Astrocyte of the cerebellum (primary cell): ENCODE data around the gene NEURL1.

Experiments
- DNase-seq: peaks from one replicate; pipeline ENCODE4 v3.0.0-alpha.2; 2011; ENCODE audit warnings: low read depth
- H3K4me3 ChIP-seq: 2 replicates; pipeline ENCODE4 v1.5.1; 2011; ENCODE audit warnings: mild to moderate bottlenecking, low read depth, low read length, moderate library complexity
- in situ Hi-C: cut with HindIII; loops from 2 replicates; pipeline ENCODE4 v1.10.0; 2017; ENCODE audit warnings: low sequenced_read_pairs
- TF ChIP-seq, protein P1 (sequence below): IDR thresholded peaks from 2 replicates; pipeline ENCODE4 v1.5.1; 2012; ENCODE audit warnings: low read length, low read depth, moderate library complexity, mild to moderate bottlenecking; ENCODE audit errors: missing control alignments

The NEURL1 gene

DNA sequence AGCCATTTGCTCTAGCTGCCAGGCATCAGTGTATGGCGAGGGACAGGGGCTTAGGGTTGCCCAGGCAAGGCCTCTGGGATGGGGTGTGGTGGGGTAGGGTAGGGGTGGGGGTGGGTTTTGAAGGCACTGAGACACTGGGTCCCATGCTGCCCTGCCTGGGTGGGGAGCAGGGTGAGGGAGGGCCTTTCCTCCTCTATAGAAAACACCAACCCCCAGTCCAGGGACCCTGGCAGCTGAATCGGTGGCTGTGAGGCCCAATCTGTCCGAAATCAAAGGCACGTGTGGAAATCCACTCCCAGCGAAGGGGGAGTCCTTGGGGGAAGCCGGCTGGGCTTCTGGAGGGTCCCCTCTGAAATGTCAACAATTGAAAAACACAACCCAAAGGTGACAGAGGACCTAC lies 106.4 kb downstream of the NEURL1 start:
- in situ Hi-C loops = loop anchor here (10.0 to 25.0 kb wide), 2 partner anchors 85 to 262 kb away; partner anchors contain the start of gene SH3PXD2A
- TF ChIP-seq, protein P1, sequence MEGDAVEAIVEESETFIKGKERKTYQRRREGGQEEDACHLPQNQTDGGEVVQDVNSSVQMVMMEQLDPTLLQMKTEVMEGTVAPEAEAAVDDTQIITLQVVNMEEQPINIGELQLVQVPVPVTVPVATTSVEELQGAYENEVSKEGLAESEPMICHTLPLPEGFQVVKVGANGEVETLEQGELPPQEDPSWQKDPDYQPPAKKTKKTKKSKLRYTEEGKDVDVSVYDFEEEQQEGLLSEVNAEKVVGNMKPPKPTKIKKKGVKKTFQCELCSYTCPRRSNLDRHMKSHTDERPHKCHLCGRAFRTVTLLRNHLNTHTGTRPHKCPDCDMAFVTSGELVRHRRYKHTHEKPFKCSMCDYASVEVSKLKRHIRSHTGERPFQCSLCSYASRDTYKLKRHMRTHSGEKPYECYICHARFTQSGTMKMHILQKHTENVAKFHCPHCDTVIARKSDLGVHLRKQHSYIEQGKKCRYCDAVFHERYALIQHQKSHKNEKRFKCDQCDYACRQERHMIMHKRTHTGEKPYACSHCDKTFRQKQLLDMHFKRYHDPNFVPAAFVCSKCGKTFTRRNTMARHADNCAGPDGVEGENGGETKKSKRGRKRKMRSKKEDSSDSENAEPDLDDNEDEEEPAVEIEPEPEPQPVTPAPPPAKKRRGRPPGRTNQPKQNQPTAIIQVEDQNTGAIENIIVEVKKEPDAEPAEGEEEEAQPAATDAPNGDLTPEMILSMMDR = no peak
- no peak overlapping the region for H3K4me3 ChIP-seq
- no peak for DNase-seq

DNA sequence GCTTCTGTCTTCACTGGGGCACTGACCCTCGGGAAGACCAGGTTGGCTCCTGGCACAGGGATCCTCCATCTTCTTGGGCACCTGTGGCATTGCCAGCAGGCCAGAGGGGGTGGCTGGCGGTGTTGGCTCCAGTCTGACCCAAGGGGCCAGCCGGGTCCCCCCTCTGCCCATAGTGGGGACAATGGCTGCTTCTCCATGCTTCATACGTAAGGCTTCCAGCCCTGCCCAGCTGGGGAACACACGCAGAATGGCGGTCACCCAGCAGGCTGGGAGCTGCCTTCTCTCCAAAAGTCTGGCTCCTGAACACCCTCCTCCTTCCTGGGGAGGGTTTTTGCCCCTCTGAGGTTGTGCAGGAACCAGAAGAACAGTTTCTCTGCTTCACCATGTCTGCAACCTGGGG lies 106.8 kb downstream of the NEURL1 start:
- in situ Hi-C loops = loop anchor here (10.0 to 25.0 kb wide), 2 partner anchors 84 to 262 kb away; partner anchors contain the start of gene SH3PXD2A
- no peak for DNase-seq
- TF ChIP-seq, protein P1 = no peak
- no peak overlapping the region for H3K4me3 ChIP-seq

DNA sequence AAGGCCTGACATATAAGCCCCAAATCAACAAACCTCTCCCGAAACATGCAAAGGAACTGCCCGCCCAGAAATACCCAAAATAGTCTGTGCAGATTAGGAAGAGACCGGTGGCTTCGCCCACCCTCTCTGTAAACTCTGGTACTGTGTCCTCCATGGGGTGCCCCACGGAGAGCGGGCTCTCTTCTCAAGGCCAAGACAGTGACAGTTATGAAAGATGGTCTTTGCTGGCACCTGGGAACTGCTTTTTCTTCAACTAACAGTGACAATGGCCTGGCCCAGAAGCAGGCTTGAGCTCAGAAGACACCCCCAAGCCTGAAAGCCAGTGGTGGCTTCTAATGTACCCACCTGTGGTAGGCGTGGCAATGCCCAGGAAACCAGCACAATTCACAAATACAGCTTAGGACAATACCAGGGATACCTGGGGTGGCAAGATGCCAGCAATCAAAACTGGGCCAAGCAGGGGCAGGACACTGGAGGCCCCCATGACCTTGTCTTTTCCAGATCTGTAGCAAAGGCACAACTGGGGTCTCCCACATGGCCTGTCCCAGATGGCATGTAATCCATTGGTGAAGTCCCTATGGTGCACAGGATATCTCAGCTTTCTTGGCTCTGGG lies 107.6 kb downstream of the NEURL1 start:
- TF ChIP-seq, protein P1 = no peak
- no peak for DNase-seq
- no peak overlapping the region for H3K4me3 ChIP-seq
- in situ Hi-C loops = loop anchor here (10.0 to 25.0 kb wide), 2 partner anchors 84 to 261 kb away; partner anchors contain the start of gene SH3PXD2A

GRCh38 chr10:103602028-103602851 lies 108.7 kb downstream of the NEURL1 start:
- in situ Hi-C loops = loop anchor here (10.0 to 25.0 kb wide), 2 partner anchors 83 to 260 kb away; partner anchors contain the start of gene SH3PXD2A
- TF ChIP-seq, protein P1 = no peak
- no peak overlapping the region for H3K4me3 ChIP-seq
- DNase-seq = no peak

DNA sequence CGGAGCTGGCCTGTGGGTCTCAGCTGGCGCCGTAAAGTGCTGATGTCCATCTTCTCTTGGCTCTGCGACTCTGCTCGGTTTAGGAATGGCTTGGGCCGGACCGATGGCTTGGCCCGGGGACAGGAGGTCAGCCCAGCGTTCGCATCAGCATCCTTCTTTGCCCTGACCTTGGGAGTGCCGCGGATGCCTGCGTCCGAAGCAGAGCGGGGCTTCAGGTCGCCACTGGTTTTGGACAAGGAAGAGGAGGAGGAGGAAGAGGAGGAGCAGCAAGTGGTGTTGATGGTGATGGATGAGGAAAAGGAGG lies 109.3 kb downstream of the NEURL1 start:
- in situ Hi-C loops = loop anchor here (10.0 to 25.0 kb wide), 2 partner anchors 82 to 259 kb away; partner anchors contain the start of gene SH3PXD2A
- TF ChIP-seq, protein P1 = no peak
- no peak overlapping the region for H3K4me3 ChIP-seq
- DNase-seq = no peak

GRCh38 chr10:103603382-103603781 lies 109.9 kb downstream of the NEURL1 start:
- TF ChIP-seq, protein P1 = no peak

More at GRCh38 chr10:103603382-103603781, 109.9 kb downstream of the NEURL1 start:
- in situ Hi-C loops = loop anchor here (10.0 to 25.0 kb wide), 2 partner anchors 81 to 259 kb away; partner anchors contain the start of gene SH3PXD2A
- DNase-seq = no peak
- H3K4me3 ChIP-seq = no peak overlapping the region
